Measurements from ENCODE around the gene TNFRSF17.

- TF ChIP-seq POLR2A (IDR thresholded peaks at IDR 0.05; ENCODE audit: low read depth, low read length): no peak
- no peak for TF ChIP-seq TAF1 (IDR thresholded peaks at IDR 0.05; ENCODE audit: low read depth, low read length)
Observed at GRCh38 chr16:11994143-11995119, 29.4 kb downstream of the TNFRSF17 start.
